SHP77 treated with DMSO at 0.1 percent for 48 hours (cell line): ENCODE results near the gene DOCK2.
"Not testable (repeated sequence)": the region's sequence is repeated elsewhere in the genome, so short reads cannot be mapped to it uniquely, and the experiment has no call there.

ENCODE experiments used
- DNase-seq: peaks from one replicate; lab custom pipeline; 2025; lab: John Stamatoyannopoulos, UW

The DOCK2 gene

DNA sequence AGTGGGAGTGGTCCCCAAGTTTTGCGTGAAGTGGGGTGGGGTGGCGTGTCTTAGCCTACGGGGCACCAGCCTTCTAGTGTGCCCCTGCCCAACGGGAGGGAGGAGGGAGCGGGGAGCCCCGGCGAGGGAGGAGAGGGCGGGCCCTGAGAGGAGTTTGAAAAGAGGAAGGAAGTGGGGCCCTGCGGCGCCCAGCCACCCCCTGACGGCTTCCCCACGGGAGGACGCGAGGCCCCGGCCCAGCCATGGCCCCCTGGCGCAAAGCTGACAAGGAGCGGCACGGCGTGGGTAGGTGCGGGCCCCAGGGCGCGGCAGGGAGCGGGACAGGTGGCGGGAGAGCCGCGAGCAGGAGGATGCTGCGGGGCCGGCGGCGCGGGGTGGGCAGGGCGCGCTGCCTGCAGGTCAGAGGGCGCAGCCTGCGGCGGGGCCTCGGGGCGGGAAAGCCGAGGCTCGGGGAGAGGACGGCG, at the start of gene DOCK2:
Gene DOCK2, plus strand, starts transcription at position 191 of the 464 bp plus-strand sequence. Its CDS starts 52 bp downstream, at position 243.
- DNase-seq, result no peak

DNA sequence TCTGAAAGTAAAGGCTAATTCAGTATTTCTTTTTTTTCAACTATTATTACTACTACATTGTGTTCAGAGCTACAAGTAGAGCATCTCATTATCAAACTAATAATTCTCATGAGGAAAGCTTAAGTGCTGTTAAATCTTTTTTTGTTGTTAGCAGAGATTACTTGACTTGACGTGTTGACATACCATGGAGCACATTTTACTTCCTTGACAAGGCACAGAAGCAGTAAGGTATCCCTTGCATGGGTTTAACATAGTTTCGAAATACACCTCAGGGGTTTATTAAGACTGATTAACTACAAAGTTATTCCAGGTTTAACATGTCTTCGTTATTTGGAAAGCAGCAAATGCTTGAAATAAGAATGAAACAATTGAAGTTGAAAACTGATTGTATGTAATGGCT, 46.5 kb upstream of the DOCK2 start:
- DNase-seq, result no peak

DNA sequence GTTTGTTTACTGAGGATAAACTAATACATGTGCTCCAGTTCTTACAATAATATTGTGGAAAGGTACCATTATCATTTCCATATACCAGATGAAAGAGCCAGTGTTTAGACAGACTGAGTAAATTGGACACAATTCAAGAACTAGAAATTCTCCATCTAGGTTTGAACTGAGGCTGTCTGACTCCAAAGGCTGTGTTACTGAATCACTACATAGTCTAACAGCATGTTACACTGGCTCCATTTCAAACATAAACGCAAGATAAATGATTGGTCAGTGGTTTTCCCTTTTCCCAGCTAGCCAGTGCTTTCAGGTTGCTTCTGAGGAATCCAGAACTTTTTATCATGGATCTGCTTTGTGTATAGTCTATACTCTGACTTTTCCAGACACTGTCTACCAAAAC, 45.4 kb upstream of the DOCK2 start:
- DNase-seq, result no peak

DNA sequence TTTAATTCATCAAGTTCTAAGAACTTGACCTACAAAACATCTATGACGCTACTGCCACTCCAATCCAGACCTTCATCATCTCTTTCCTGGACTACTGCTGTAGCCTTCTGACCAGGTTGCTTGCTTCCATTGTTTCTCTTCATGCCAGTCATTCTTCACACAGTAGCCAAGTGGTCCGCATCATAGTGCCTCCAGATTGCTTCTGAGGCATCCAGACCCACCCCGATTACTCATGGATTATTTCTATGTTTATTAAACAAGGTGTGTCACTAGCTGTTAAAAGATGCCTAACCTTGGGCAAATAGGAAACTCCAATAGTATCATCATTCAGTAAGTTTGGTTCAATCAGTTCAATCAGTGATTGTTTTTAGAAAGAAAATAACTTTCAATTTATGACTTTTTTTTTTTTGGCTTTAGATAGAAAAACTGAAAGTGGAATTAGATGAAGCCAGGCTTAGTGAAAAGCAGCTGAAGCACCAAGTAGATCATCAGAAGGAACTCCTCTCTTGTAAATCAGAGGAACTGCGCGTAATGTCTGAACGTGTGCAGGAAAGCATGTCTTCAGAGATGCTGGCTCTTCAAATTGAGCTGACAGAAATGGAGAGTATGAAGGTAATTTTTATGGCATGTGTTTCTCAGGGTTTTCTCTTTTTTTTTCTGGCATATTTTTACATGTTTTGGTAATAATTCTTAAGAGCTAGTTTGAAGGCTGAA, 44.0 kb upstream of the DOCK2 start:
- DNase-seq, result no peak

DNA sequence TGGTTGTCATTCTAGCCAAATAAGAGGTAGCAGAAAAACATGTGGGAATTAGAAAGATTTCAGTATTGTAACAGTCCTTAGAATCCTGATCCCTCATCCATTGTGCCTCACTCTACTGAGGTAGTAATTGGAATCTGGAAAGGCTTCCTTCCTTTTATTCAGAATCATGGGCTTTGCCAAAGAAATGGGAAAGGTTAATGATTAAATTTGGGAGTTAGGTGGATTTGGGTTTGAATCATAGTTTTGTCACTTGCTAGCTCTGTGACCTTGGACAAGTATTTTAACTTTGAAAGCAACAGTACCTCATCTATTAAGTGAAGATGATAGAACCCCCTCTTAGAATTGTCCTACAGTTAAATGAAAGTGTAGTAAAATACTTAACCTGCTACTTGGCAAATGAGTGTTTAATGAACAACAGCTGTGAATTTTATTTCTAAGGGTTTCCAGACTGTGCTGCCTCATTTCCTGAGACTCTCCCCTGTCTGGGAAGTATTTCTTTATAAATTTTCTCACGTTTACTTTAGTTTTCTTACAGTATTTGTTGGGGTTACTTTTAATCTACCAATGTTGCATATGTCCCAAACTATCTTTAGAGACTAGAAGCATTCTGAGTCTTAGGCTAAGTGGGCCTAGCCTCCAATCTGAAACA, 41.8 kb upstream of the DOCK2 start:
- DNase-seq, result no peak

DNA sequence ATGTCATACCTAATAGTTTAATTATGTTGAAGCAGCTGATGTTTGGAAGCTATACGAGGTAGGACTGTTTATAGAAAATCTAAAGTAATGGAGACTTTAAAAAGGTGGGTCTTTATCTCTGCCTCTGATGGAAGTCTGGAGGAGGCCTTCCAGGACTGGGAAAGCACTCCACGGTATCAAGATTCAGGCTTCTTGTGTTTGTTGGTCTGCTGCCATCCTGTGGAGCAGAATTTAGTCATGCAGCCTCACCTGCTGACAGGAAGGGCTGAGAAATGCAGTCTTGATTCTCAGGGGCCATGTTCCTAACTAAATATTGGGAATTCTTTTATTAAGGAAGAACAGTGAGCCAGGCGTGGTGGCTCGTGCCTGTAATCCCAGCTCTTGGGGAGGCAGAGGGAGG, 37.6 kb upstream of the DOCK2 start:
- DNase-seq, result no peak

DNA sequence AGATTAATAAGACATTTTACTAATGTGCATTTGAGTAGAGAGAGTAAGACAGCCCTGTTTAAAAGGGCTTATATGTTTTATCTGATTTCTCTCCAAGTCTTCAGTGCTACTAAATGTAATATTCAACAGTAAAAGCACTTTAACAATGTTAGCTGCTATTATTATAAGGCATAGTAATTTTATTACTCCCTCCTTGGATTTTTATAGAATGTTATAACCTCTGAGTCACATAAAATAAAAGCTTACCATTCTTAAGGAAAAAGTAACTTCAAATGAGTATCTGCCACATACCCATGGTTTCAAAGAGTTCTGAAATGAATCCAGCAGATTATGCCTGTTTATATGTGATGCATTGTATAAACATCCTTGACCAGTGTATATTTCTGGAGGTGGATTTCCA, 34.5 kb upstream of the DOCK2 start:
- DNase-seq, result no peak

DNA sequence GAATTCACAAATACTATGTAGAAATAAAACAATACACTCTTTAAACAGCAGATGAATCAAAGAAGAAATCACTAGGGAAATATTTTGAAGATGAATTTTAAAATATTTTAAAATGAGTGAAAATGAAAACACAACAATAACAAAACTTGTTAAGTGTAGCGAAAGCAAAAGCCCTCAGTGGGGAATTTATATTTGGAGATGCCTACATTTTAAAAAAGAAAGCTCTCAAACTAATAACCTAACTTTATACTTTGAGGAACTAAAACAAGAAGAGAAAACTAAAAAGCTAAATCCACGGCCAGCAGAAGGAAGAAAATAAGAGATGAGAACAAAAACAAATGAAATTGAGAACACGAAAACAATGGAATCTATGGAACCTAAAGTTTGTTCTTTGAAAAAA, 30.8 kb upstream of the DOCK2 start:
- DNase-seq, result no peak

DNA sequence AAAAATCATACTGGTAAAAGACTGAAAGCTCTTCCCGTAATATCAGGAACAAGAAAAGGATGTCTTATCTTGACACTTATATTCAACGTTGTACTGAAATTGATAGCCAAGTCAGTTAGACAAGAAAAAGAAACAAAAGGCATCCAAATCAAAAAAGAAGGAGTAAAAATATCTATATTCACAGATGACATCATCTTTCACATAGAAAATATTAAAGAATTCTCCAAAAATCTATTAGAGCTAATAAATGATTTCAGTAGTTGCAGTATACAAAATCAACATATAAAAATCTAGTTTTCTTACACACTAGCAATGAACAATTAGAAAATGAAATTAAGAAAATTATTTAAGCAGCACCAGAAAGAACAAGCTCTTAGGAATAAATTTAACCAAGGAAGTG, 29.2 kb upstream of the DOCK2 start:
- no peak for DNase-seq

DNA sequence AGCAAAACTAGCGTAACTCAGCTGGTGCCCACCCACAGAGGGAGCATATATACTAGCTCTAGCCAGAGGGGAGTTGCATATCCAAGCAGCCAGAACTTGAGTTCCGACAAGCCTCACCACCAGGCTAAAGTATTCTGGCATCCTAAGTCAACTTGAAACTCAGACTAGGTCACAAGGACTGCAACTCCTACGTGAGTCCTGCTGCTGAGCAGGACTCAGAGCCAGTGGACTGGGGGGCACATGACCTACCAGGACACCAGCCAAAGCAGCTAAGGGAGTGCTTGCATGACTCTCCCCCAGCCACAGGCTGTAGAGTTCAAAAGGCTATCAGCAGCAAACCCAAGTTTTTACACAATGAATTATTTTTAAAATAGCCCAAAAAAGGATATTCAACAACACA, 27.4 kb upstream of the DOCK2 start:
- DNase-seq, result no peak

DNA sequence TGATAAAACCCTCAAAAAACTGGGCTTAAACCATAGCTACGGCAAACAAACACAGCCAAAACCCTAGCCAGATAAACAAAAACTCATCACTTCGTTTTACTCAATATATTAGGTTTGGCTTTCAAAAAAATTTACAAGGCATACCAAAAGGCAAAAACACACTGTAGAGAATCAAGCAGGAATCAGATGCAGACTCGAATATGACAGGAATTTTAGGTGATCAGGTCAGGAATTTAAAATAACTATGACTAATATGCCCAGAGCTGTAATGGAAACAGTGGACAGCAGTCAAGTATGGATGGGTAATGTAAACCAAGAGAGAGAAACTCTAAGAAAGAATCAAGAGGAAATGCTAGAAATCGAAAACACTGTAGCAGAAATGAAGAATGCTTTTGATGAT, 26.5 kb upstream of the DOCK2 start:
- no peak for DNase-seq

DNA sequence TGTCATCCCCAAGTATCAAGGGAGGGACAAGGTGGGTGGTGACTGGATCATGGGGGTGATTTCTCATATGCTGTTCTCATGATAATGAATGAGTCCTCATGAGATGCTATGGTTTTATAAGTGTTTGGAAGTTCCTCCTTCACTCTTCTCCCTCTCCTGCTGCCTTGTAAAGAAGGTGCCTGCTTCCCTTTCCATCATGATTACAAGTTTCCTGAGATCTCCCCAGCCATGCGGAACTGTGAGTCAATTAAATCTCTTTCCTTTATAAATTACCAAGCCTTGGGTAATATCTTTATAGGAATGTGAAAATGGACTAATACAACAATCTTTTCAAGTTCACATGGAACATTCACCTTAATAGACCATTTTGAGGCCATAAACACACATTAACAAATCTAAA, 21.5 kb upstream of the DOCK2 start:
- no peak for DNase-seq

DNA sequence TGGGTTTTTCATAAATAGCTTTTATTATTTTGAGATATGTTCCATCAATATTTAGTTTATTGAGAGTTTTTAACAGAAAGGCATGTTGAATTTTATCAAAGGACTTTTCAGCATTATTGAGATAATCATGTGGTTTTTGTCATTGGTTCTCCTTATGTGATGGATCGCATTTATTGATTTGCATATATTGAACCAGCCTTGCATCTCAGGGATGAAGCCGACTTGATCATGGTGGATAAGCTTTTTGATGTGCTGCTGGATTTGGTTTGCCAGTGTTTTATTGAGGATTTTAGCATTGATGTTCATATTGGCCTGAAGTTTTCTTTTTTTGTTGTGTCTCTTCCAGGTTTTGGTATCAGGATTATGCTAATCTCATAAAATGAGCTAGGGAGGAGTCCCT, 12.8 kb upstream of the DOCK2 start:
- DNase-seq, result not testable (repeated sequence)

DNA sequence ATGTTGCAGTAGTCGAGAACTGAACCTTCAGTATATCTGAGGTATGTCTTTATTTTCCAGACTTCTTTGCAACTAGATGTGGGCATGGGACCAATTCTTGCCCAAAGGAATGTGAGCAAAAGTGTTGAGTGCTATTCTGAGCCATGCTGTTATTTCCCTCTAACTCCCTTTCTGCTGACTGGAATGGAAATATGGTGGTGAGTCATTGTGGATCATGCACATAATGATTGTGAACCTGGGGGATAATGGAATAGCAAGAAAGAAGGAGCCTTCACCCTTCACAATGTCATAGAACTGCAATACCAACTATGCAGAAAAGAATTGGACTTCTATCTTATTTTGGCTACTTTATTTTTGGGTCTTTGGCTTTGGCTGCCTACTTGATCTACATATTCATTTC, 10.3 kb upstream of the DOCK2 start:
- DNase-seq, result no peak

DNA sequence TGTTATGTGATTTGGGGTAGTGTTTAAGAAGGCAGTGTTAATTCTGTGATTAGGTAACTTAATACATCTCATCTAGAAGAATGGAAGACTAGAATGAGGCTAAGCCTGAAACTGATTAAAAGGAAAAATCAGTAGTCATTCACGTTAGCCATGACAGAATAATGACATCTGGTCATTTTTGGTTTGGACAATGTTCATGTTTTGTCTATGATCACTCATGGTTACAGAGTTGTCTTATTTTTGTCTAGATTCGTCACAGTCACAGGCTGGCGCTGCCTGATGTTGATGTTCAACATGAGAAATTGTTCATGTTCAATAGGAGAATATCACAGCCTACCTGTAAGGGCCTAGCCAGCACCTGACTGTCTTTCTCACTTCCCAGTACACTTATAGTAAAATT, 9.5 kb upstream of the DOCK2 start:
- no peak for DNase-seq

DNA sequence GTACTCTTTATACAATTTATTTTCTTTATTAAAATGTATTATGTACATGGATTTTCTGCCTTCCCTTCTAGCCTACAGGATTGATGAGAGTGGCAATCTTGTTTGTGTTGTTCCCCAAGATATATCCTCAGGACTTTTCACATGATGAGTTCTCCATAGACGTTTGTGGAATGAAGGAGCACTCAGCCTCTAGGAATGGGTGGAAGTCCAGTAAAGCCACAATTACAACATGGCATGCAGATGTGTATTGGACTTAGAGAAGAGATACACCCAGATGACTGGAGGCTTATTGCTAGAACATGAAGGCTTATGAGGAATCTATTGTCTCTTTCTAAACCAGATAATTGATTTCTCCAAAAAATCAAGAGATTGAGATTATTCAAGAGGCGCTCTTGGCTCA, 8.2 kb upstream of the DOCK2 start:
- DNase-seq, result no peak

DNA sequence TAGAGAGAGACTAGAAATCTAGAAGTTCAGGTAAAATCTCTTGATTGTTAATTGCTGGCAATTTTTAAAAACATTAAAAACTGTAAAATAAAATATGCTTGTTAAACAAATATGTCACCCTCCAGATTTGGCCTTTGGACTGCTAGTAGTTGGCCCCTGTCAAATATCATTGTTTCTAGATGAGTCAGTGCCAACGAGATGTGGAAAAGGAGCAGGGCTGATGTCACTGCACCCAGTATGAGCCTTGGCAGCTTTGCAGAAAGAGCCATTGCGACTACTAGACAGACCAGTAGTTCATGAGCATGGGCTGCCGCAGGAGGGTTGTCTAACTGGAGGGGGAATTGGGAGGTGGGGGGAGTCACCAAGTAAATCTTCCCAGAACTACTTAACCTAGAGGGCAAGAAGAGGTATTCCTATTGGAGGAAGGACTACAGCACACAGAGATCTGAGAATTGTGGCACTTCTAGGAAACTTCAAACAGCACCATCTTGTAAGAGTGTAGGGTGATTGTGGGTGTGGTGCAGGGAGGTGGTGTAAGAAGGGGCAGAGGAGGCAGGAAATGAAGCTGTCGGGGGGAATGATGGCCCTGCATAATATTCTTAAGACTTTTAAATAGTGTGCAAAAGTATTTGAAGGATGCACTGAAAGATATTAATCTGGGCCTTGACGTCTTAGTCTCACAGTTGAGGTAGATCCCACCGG, 7.1 kb upstream of the DOCK2 start:
- no peak for DNase-seq

DNA sequence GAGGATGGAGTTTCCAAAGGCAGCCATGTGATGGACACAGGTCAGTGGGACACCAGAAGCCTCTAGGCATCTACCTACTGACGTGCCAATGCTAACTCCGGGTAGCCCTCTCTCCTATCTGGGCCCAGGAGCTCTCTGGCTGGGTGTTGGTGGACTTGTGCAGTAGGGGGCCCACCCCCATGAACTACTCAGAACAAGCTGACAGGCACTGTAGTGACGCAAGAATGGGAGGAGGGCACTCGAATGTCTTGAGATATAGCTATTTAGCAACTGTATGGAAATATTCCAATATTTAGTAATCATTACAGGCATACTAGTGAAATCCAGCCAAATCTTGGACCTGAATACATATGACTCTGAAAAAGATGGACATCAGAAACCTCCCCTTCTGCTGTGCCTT, 5.7 kb upstream of the DOCK2 start:
- no peak for DNase-seq

DNA sequence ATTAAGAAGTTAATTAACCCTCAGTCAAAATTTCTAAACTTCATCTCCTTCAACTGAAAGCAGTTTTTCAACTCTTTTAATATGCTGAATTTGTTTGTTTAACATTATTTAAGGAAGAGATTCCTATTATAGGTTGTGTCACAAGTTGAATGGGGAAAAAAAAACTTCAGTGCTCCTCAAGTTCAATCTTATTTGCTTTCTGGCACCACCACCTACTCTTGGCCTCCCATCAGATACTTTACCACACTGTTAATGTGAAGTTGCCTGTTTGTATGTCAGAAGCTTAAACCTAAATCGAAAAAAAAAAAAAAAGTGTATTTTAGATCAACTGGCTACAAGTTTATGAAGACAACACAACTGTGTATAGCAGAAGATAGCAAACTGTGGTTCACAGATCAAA, 4.1 kb upstream of the DOCK2 start:
- DNase-seq, result no peak

DNA sequence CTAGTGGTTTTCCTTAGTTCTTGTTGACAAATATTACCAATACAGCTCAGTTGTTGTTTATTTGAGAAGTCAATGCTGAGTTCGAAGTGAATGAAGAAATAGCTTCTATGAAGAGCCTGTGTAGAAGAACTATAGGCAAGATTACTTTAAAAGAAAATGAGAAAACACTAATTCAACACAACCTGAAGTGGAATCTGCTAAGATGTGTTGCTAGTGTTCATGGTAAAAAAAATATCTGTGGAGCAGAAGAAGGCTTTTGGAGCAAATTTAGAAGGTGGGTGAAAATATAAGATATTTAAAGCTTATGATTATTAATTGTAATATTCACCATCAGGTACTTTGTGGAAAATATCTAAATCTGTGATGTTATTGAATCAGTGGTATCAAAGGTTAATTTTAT, 2.5 kb upstream of the DOCK2 start:
- DNase-seq, result no peak

DNA sequence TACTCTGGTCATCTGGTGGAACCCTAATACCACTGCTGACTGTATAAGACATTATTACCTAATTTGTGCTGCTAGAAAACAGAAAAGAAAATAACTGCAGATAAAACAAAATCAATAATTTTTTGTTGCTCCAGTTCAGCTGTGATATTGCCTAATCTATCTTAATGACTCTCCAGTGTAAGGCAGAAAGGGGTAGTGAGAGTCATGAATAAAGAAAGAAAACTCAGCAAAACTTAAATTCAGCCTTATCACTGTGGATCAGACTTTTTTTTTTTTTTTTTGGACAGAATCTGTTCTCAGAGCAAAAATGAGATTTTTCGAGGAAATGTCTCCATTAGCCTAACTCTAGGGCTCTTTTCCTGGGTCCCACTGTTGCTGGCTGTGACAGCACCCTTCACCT, 1.1 kb upstream of the DOCK2 start:
- no peak for DNase-seq

DNA sequence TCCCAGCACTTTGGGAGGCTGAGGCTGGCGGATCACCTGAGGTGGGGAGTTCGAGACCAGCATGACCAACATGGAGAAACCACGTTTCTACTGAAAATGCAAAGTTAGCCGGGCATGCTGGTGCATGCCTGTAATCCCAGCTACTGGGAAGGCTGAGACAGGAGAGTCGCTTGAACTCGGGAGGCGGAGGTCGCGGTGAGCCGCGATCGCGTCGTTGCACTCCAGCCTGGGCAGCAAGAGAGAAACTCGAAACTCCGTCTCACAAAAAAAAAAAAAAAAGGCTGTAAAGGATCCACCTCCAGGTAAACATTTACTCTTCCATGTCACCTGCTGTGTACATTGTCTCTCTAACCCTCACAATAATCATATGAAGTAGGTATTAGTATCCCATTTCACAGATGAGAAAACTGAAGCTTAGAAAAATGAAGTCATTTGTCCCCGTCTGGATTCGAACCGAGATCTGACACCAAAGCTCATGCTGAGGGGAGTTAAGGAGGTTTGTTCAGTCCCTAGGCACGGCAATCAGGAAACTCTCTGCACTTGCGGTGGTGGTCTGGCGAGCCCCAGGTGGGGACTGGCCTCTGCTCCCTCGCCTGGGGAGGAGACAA, 494 bp upstream of the DOCK2 start:
- no peak for DNase-seq

DNA sequence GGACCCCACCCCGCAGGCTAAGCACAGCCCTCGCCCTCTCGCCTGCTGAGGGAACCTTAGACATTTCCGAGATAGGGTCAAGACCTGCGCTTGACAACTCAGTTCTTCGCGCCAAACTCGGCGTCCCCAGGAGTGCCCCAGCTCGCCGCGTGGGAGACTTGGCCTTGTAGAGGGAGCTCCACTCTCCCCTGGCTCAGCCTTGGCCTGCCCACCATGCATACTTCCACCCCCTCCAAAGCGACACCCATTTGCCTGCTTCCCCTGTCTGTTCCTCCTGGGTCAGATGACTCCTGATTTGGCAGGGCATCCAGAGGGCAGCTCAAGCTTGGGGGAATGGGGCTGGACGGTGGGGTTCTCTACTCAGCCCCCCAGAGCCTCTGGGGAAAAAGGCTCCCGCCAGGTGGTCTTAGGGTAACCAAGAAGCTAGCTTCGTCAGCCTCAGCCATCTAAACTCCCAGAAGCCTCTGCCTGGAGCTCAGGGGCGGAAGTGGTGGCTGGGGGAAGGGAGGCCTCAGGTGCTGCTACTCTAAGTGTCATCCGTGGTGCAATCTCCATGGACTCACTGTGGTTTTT, 560 bp downstream of the DOCK2 start:
- DNase-seq, result no peak
